A673 (cell line): ENCODE results near the gene MXRA7.

Experiments
- CTCF ChIP-seq: fragments of 300-800, 200-600 bp; sonication (generic); conservative IDR thresholded peaks from 2 replicates; pipeline ENCODE4 v1.5.1; 2017; ENCODE audit warnings: low read depth, mild to moderate bottlenecking, antibody characterized with exemption, low read length, moderate library complexity, mixed read lengths
- EZH2 ChIP-seq: fragments of 200-600 bp; sonication (generic); IDR thresholded peaks from 2 replicates; pipeline ENCODE4 v1.6.1; 2017; ENCODE audit warnings: borderline replicate concordance, low read depth, mild to moderate bottlenecking, mixed read lengths, antibody characterized with exemption, low read length; ENCODE audit not compliant: poor library complexity, severe bottlenecking

- no peak for TF ChIP-seq CTCF
- no peak for TF ChIP-seq EZH2
These were observed 34.0 kb upstream of the MXRA7 start for GRCh38 chr17:76744747-76745146.
